Fibroblast of the aortic adventitia (primary cell): ENCODE measurements around the gene PCCA. TPM values are rescaled to one million over a fixed set of nuclear protein-coding genes. Genes with fewer than 3 reads are reported as not detected.

Experiments used
- DNase-seq: peaks from one replicate; pipeline ENCODE4 v3.0.0-alpha.2; 2010; ENCODE audit warnings: low read depth
- H3K4me3 ChIP-seq: 2 replicates; pipeline ENCODE4 v1.5.1; 2011; ENCODE audit warnings: low read depth, mild to moderate bottlenecking, control low read depth, low read length, moderate library complexity
- CTCF ChIP-seq: IDR thresholded peaks from 2 replicates; pipeline ENCODE4 v1.5.1; 2011; ENCODE audit warnings: mild to moderate bottlenecking, low read length, control low read depth, inconsistent platforms; ENCODE audit not compliant: insufficient read depth
- total RNA-seq: library from RNA; depleted of rRNA; stranded (reverse); fragments of >200 nt; gene quantifications from 2 replicates; pipeline ENCODE4 v1.2.3, GENCODE V29; 2012; ENCODE audit warnings: low replicate concordance

The PCCA gene
- total RNA-seq, 1 donor, result 23.8 TPM

GRCh38 chr13:100440751-100441425 is 352.0 kb downstream of the PCCA start:
- no peak overlapping the region for H3K4me3 ChIP-seq
- DNase-seq, result peak; percentile 58
- no peak for TF ChIP-seq CTCF

DNA sequence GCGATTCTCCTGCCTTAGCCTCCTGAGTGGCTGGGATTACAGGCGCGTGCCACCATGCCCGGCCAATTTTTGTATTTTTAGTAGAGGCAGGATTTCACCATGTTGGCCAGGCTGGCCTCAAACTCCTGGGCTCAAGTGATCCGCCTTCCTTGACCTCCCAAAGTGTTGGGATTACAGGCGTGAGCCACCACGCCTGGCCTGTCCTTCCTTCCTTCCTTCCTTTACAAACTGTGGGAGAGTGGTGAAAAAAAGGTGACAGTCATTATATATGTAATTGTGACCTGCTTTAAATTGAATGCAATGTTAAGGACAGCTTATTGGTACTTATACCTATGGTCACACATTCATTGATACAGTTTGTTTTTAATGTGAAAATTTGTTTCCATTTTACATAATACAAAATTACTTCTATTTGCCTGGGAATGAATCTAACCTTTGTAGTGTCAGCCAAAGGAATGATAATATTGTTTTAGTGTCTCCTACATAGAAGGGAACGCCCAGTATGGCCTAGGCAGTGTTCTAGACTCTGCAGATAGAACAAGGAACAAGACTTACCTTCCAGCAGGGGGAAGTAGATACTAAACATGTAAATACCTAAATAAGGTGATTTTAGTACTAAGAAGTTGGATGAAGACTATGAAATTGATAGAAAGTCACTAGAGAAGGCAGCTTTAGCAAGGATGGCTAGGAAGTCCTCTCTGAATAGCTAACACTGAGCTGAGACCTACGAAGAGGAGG is 353.4 kb downstream of the PCCA start:
- no peak for TF ChIP-seq CTCF

GRCh38 chr13:100443278-100443997 is 354.5 kb downstream of the PCCA start:
- no peak for TF ChIP-seq CTCF
- DNase-seq, result no peak

More for the DNA sequence above, 353.4 kb downstream of the PCCA start:
- DNase-seq, result no peak
- H3K4me3 ChIP-seq, result no peak overlapping the region

DNA sequence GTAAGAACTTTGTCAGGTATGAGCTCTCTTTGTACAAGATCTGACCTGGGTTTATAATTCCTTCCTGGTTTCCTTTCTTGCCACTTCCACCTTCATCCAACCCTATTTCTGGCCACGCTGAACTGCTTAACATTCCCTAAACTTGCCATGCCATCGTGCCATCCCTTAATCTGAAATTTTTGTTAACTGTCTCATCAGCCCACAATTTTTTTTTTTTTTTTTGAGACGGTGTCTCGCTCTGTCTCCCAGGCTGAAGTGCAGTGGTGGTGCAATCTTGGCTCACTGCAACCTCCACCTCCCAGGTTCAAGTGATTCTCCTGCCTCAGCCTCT is 355.1 kb downstream of the PCCA start:
- no peak for DNase-seq
- H3K4me3 ChIP-seq, result no peak overlapping the region
- TF ChIP-seq CTCF, result no peak

More at GRCh38 chr13:100443278-100443997, 354.5 kb downstream of the PCCA start:
- H3K4me3 ChIP-seq, result no peak overlapping the region

DNA sequence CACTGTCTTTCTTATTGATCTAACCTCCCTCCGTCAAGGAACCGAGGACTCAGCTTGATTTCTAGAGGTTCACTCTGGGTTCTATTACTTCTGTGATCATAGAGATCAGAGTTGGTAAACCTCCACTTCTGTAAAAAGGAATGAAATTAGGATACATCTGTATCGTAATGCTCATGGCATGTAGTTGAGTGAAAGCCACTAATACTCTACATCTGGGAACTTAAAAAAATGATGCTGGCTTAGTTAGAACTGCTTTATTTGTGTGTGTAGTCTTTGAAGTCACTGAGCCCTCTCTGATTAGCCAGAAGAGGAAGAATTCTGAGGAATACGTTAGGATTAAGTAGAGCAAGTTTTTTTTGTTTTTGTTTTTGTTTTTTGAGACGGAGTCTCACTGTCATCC is 358.9 kb downstream of the PCCA start:
- H3K4me3 ChIP-seq, result no peak overlapping the region
- TF ChIP-seq CTCF, result no peak
- no peak for DNase-seq

GRCh38 chr13:100451923-100452322 is 363.0 kb downstream of the PCCA start:
- no peak overlapping the region for H3K4me3 ChIP-seq
- DNase-seq, result no peak
- no peak for TF ChIP-seq CTCF
